ENCODE results near the gene FCGR2B.
"Not testable (repeated sequence)": the region's sequence is repeated elsewhere in the genome, so short reads cannot be mapped to it uniquely, and the experiment has no call there.

Gene FCGR2B

DNA sequence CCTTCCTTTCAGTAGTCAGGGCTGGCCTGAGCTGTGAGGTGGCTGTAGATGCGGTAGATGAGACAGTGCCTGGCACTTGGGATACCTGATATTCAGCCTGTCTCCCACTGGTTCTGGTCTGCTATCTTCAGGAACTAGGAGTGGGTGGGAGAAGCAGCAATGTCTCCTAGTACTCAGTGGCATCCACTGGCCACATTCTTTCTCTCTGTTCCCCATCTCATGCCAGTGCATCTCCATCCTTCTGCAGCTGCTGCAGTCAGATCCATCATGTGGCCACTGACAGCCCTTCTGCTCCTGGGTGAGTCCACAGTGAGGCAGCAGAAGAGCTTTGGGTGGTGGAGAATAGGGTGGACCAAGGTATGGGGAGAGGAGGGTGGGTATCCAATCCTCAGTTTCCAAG lies 59.5 kb downstream of the FCGR2B start:
- no peak for TF ChIP-seq CTCF (IDR thresholded peaks at IDR 0.05; ENCODE audit: insufficient read depth, low read depth, low read length, missing control alignments)
- no peak for DNase-seq (ENCODE audit: low read depth)
- no peak overlapping the region for H3K4me3 ChIP-seq (ENCODE audit: low read depth, low read length)

GRCh38 chr1:161723459-161724141 lies 60.7 kb downstream of the FCGR2B start:
- no peak overlapping the region for H3K4me3 ChIP-seq (ENCODE audit: low read depth, low read length)
- no peak for TF ChIP-seq CTCF (IDR thresholded peaks at IDR 0.05; ENCODE audit: insufficient read depth, low read depth, low read length, missing control alignments)

DNA sequence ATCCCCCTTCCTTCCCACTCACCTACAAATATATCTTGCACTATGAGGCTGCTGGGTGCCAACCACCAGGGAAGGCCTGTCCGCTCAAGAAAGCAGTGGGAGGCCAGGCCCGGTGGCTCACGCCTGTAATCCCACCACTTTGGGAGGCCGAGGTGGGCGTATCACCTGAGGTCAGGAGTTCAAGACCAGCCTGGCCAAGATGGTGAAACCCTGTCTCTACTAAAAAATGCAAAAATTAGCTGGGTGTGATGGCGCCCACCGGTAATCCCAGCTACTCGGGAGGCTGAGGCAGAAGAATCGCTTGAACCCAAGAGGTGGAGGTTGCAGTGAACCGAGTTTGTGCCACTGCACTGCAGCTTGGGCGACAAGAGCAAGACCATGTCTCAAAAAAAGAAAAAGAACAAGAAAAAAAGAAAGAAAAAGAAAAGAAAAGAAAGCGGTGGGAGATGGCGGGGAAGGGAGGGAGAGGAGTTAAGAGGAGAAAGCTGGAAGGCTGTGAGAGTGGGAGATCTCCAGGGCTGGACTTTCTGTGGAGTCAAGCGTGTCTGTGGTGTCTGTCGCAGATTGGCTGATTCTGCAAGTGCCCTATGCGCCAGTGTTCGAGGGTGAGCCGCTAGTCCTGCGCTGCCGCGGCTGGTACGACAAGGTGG lies 62.4 kb downstream of the FCGR2B start:
- DNase-seq (ENCODE audit: low read depth), result not testable (repeated sequence)
- peak overlapping the region; percentile 94 for H3K4me3 ChIP-seq (ENCODE audit: low read depth, low read length)

More at GRCh38 chr1:161723459-161724141, 60.7 kb downstream of the FCGR2B start:
- DNase-seq (ENCODE audit: low read depth), result no peak

GRCh38 chr1:161725908-161726472 lies 63.0 kb downstream of the FCGR2B start:
- peak overlapping the region; percentile 94 for H3K4me3 ChIP-seq (ENCODE audit: low read depth, low read length)
- TF ChIP-seq CTCF (IDR thresholded peaks at IDR 0.05; ENCODE audit: insufficient read depth, low read depth, low read length, missing control alignments), result peak; percentile 6
- DNase-seq (ENCODE audit: low read depth), result peak; percentile 73

DNA sequence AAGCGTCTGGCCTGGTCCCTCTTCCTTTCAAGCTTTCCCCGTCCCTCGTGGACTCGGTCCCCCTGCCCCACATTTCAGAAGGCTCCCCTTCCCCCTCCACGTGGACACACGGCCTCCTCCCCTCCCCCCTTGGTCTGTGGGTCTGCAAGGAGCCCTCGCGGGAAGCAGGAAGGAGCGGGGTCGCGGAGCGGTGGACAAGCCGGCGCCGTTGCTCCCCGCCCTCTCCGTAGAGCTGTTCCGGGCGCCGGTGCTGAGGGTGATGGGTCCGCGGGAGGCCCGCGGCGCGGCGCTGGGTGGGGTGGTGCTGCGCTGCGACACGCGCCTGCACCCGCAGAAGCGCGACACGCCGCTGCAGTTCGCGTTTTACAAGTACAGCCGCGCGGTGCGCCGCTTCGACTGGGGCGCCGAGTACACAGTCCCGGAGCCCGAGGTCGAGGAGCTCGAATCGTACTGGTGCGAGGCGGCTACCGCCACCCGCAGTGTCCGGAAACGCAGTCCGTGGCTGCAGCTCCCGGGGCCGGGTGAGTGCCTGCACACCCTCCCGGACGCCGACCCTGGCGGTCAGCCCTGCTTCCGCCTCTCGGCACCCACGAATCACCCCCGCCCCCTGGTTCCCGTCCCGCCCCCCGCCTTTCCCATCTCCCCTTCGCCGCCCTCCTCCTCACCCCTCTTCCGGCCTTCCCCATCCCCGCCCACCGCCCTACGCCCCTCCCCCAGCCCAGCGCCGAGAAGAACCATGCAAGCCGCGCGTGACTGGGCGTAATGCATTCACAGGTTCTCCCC lies 63.7 kb downstream of the FCGR2B start:
- no peak for TF ChIP-seq CTCF (IDR thresholded peaks at IDR 0.05; ENCODE audit: insufficient read depth, low read depth, low read length, missing control alignments)
- peak overlapping the region; percentile 94 for H3K4me3 ChIP-seq (ENCODE audit: low read depth, low read length)
- peak; percentile 95 for DNase-seq (ENCODE audit: low read depth)

DNA sequence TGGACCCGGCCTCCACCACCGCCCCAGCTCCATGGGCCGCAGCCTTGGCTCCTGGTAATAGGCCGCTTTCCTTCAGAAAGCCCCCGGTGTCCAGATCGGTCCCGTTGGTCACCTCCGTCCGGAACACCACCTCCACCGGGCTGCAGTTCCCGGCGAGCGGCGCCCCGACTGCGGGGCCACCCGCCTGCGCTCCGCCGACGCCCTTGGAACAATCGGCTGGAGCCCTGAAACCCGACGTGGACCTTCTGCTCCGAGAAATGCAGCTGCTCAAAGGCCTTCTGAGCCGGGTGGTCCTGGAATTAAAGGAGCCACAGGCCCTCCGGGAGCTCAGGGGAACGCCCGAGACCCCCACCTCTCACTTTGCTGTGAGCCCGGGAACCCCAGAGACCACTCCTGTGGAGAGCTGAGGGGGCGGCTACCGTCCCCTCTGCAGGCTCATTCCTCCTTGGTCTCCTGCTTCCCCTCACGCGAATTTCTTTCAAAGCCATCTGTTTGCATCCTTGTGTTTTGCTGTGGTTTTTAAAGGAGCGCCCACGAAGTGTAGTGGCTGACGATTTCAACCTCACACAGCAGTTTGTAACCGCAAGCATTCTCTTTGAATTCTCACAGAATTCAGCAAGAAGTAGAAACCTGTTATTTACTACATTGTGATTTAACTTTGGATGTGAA lies 64.4 kb downstream of the FCGR2B start:
- H3K4me3 ChIP-seq (ENCODE audit: low read depth, low read length), result peak overlapping the region; percentile 94
- DNase-seq (ENCODE audit: low read depth), result peak; percentile 70
- TF ChIP-seq CTCF (IDR thresholded peaks at IDR 0.05; ENCODE audit: insufficient read depth, low read depth, low read length, missing control alignments), result no peak

Data from GM12865 (cell line).